ENCODE data around the gene LYPLA2.

- TF ChIP-seq EP300 (IDR thresholded peaks at IDR 0.05): no peak
- no peak for TF ChIP-seq POLR2AphosphoS5 (IDR thresholded peaks at IDR 0.05)
- no peak for TF ChIP-seq CTCF (IDR thresholded peaks at IDR 0.05)
- TF ChIP-seq POLR2A (IDR thresholded peaks at IDR 0.05): no peak
These were observed 6.1 kb upstream of the LYPLA2 start for GRCh38 chr1:23784846-23785245.

Data from gastroesophageal sphincter (tissue), 3 donors.